LNCaP clone FGC (cell line): ENCODE measurements around the gene HELZ.

ENCODE experiments used
- DNase-seq: peaks from one replicate; pipeline ENCODE4 v3.0.0-alpha.2; 2011; ENCODE audit warnings: low read depth
- H3K4me3 ChIP-seq: 2 replicates; pipeline ENCODE4 v1.5.1; 2011; ENCODE audit warnings: mild to moderate bottlenecking, low read depth, low read length, control low read depth
- CTCF ChIP-seq: IDR thresholded peaks from 2 replicates; pipeline ENCODE4 v1.5.1; 2012; ENCODE audit warnings: mild to moderate bottlenecking; ENCODE audit not compliant: control insufficient read depth, insufficient read depth; ENCODE audit errors: extremely low read depth

The HELZ gene

GRCh38 chr17:67285360-67285759, 40.4 kb upstream of the HELZ start:
- TF ChIP-seq CTCF: no peak
- no peak overlapping the region for H3K4me3 ChIP-seq
- DNase-seq: no peak

GRCh38 chr17:67283731-67284516, 38.9 kb upstream of the HELZ start:
- H3K4me3 ChIP-seq: no peak overlapping the region
- DNase-seq: no peak
- no peak for TF ChIP-seq CTCF

- no peak for TF ChIP-seq CTCF
- DNase-seq: no peak
- H3K4me3 ChIP-seq: no peak overlapping the region
These were observed 36.7 kb upstream of the HELZ start for GRCh38 chr17:67281743-67282142.

- no peak for DNase-seq
- TF ChIP-seq CTCF: no peak
- no peak overlapping the region for H3K4me3 ChIP-seq
These were observed 36.1 kb upstream of the HELZ start for GRCh38 chr17:67281053-67281452.

GRCh38 chr17:67280279-67280678, 35.3 kb upstream of the HELZ start:
- DNase-seq: peak; percentile 70
- H3K4me3 ChIP-seq: no peak overlapping the region
- TF ChIP-seq CTCF: no peak

- TF ChIP-seq CTCF: no peak
- no peak for DNase-seq
- H3K4me3 ChIP-seq: no peak overlapping the region
These were observed 34.1 kb upstream of the HELZ start for GRCh38 chr17:67279115-67279514.

- no peak for TF ChIP-seq CTCF
- DNase-seq: no peak
- no peak overlapping the region for H3K4me3 ChIP-seq
These were observed 33.4 kb upstream of the HELZ start for GRCh38 chr17:67278363-67278762.
